KMS-11 (cell line): ENCODE data around the gene PRKCE.

Experiments
- H2AFZ ChIP-seq: fragments of 200-600 bp; sonication (generic); 2 replicates; pipeline ENCODE4 v1.6.1; 2016; ENCODE audit warnings: antibody characterized with exemption, mixed run types, low read depth
- H3K27ac ChIP-seq: fragments of 200-600 bp; sonication (generic); 2 replicates; pipeline ENCODE4 v1.6.1; 2016; ENCODE audit warnings: mild to moderate bottlenecking, mixed run types
- H3K27me3 ChIP-seq: fragments of 200-600 bp; sonication (generic); 2 replicates; pipeline ENCODE4 v1.6.1; 2017; ENCODE audit warnings: mild to moderate bottlenecking, low read depth, mixed run types, moderate library complexity; ENCODE audit not compliant: insufficient read depth
- H3K36me3 ChIP-seq: fragments of 200-600 bp; sonication (generic); 2 replicates; pipeline ENCODE4 v1.6.1; 2017; ENCODE audit warnings: mild to moderate bottlenecking, mixed run types; ENCODE audit not compliant: insufficient read depth
- H3K4me1 ChIP-seq: fragments of 200-600 bp; sonication (generic); 2 replicates; pipeline ENCODE4 v1.6.1; 2016; ENCODE audit warnings: mild to moderate bottlenecking, low read depth, mixed run types; ENCODE audit not compliant: poor library complexity, severe bottlenecking
- H3K4me2 ChIP-seq: fragments of 200-600 bp; sonication (generic); 2 replicates; pipeline ENCODE4 v1.7.0; 2016; ENCODE audit warnings: mild to moderate bottlenecking, mixed run types
- H3K4me3 ChIP-seq: fragments of 200-600 bp; sonication (generic); IDR thresholded peaks from 2 replicates; pipeline ENCODE4 v1.6.1; 2017; ENCODE audit warnings: low read depth, low read length, mixed read lengths; ENCODE audit not compliant: insufficient read depth
- H3K79me2 ChIP-seq: fragments of 200-600 bp; sonication (generic); 2 replicates; pipeline ENCODE4 v1.6.1; 2016; ENCODE audit warnings: low read depth, mixed run types; ENCODE audit not compliant: insufficient read depth
- H3K9ac ChIP-seq: fragments of 200-600 bp; sonication (generic); 2 replicates; pipeline ENCODE4 v1.6.1; 2016; ENCODE audit warnings: mild to moderate bottlenecking, mixed run types
- H4K20me1 ChIP-seq: fragments of 200-600 bp; sonication (generic); 2 replicates; pipeline ENCODE4 v1.6.1; 2016; ENCODE audit warnings: mild to moderate bottlenecking, mixed run types; ENCODE audit not compliant: insufficient read depth
- TF ChIP-seq, protein P1 (sequence below): fragments of 200-600 bp; sonication (generic); conservative IDR thresholded peaks from 2 replicates; pipeline ENCODE4 v1.6.1; 2017; ENCODE audit warnings: low read depth, mild to moderate bottlenecking, antibody characterized with exemption, low read length, moderate library complexity, mixed read lengths

Gene PRKCE

DNA sequence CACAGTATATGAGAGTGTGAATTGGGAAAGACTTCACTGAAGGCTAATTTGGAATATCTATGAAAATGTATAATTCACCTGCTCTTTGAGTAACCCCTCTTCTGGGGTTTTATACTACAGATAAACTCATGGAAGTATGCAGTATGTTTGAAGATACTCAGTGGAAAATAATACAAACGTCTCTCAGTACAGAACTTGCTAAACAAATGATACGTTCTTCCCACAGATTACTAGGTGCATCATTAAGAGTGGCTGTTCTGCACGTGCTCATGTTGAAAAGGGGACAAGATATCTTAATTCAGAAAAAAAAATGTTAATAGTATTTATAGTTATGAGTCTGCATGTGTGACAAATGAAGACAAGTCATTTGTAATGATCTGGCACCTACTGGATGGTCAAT, 575.5 kb downstream of the PRKCE start:
- H3K79me2 ChIP-seq: no peaks in the 10 kb centered on the region

DNA sequence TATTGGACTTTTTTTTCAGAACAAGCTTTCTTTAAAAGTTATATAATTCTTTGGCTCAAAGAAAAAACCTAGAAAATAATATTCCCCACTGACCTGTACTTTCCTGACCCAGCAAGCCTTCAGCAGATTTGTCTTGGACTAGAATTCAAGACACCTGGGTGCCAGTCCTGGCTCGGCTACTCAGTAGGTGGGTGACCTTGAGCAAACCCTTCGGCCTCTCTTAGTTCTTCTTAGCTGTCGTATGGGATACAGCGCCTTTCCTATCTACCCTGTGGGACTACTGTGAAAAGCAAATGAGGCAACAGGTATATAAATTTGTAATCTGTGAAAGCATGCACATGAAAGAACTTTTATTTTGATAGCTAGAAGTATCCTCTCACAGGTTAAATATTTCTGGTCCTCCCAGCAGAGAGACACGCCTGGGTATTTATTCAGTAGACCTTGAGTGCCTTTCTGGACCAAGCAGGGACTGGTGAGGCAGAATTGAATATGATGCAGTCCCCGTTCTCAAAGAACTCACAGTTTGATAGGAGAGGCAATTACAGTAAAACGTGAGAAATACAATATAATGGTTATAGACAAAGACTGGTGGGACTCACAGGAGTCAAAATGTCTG, 576.3 kb downstream of the PRKCE start:
- Histone ChIP-seq H3K4me3 (no peak overlapping the region), H4K20me1 (no peaks in the 10 kb centered on the region), H2AFZ (no peak overlapping the region), H3K27me3 (no peaks in the 10 kb centered on the region), H3K79me2 (no peaks in the 10 kb centered on the region), H3K9ac (no peak overlapping the region), H3K27ac (no peak overlapping the region), H3K36me3 (no peaks in the 10 kb centered on the region), H3K4me2 (no peak overlapping the region), H3K4me1 (peaks cover 8% of the 10 kb centered on the region)
- TF ChIP-seq, protein P1, sequence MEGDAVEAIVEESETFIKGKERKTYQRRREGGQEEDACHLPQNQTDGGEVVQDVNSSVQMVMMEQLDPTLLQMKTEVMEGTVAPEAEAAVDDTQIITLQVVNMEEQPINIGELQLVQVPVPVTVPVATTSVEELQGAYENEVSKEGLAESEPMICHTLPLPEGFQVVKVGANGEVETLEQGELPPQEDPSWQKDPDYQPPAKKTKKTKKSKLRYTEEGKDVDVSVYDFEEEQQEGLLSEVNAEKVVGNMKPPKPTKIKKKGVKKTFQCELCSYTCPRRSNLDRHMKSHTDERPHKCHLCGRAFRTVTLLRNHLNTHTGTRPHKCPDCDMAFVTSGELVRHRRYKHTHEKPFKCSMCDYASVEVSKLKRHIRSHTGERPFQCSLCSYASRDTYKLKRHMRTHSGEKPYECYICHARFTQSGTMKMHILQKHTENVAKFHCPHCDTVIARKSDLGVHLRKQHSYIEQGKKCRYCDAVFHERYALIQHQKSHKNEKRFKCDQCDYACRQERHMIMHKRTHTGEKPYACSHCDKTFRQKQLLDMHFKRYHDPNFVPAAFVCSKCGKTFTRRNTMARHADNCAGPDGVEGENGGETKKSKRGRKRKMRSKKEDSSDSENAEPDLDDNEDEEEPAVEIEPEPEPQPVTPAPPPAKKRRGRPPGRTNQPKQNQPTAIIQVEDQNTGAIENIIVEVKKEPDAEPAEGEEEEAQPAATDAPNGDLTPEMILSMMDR: no peak

More for the DNA sequence above, 575.5 kb downstream of the PRKCE start:
- H3K36me3 ChIP-seq: no peaks in the 10 kb centered on the region
- no peaks in the 10 kb centered on the region for H4K20me1 ChIP-seq
- H2AFZ ChIP-seq: no peak overlapping the region
- H3K27me3 ChIP-seq: no peaks in the 10 kb centered on the region
- H3K4me1 ChIP-seq: peaks cover 8% of the 10 kb centered on the region
- no peak overlapping the region for H3K4me3 ChIP-seq
- TF ChIP-seq, protein P1: no peak
- H3K27ac ChIP-seq: no peak overlapping the region
- H3K9ac ChIP-seq: no peak overlapping the region
- no peak overlapping the region for H3K4me2 ChIP-seq

DNA sequence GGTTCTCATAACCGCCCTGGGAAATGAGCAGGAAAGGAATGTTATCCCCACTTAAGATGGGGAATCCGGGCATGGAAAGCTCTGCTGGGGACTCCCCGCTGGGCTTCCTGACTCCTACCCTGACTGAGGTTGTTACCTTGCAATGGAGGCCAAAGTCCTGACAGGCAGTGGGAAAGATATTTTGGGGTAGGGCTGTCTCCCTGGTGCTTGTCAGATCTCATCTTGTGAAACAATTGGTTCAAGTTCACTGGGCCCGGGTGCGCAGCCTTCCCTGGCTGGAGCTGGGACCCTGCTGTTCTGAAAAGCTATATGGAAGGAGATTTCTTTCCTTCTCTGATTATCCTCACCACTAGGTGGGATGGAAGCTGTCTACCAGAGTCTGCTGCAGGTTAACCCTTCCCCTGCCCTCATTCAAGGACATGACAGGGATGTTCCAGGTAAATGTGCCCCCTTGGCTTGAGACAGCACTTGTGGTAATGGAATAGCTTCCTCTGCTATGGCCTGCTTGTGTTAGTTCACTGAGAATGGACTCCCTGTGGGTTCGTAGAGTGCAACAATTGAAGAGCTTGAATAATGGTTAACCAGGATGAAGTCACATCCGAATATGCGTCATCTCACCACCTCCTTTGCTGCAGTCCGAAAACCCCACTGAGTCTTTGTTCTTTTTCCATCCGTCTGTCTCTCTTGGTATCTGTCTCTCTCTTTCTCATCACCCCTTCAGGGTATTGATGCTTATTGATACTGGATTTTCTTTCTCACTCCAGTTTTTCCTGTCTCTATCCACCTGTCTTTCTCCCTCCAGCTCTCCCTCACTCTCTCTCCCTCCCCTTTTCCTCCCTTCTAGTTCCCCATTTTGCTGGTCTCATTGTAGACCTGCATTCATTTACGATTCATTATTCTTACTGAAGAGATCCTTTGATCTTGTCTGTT, 577.9 kb downstream of the PRKCE start:
- Histone ChIP-seq H3K4me2 (no peak overlapping the region), H3K36me3 (no peaks in the 10 kb centered on the region)

DNA sequence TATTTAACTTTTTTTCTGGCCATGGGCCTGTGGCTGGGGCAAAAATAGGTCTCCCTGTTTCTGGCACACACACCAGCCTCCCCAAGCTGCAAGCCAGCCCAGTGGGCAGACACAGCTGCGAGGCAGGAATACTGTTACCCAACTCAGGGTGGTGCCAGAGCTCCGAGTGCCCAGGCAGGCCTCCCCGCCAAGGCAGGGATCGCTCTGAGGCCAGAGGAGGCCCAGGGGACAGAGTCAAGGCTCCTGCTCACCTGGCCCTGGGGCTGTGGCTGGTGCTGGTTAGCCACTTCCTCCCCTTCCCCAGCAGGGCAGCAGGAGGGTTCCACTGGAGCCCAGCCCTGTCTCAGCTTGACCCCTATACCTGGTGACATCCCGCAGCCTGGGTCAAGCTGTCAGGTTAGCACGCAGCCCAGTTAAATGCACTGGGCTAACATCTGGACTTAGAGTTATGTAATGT, 578.7 kb downstream of the PRKCE start:
- H3K27ac ChIP-seq: no peak overlapping the region
- no peak overlapping the region for H3K4me2 ChIP-seq
- no peak overlapping the region for H2AFZ ChIP-seq
- no peaks in the 10 kb centered on the region for H3K4me1 ChIP-seq
- TF ChIP-seq, protein P1: no peak
- no peak overlapping the region for H3K4me3 ChIP-seq
- no peaks in the 10 kb centered on the region for H3K79me2 ChIP-seq
- no peaks in the 10 kb centered on the region for H4K20me1 ChIP-seq
- no peaks in the 10 kb centered on the region for H3K36me3 ChIP-seq
- H3K27me3 ChIP-seq: no peaks in the 10 kb centered on the region
- H3K9ac ChIP-seq: no peak overlapping the region

More for the DNA sequence above, 577.9 kb downstream of the PRKCE start:
- TF ChIP-seq, protein P1: no peak
- Histone ChIP-seq H4K20me1 (no peaks in the 10 kb centered on the region), H3K79me2 (no peaks in the 10 kb centered on the region), H3K27ac (no peak overlapping the region), H2AFZ (no peak overlapping the region), H3K4me1 (peaks cover 7% of the 10 kb centered on the region), H3K4me3 (no peak overlapping the region), H3K27me3 (no peaks in the 10 kb centered on the region), H3K9ac (no peak overlapping the region)
